Heart left ventricle (tissue), 16 donors: Measurements from ENCODE around the gene ARSB. TPM values are rescaled to one million over a fixed set of nuclear protein-coding genes. Genes with fewer than 3 reads are reported as not detected.

Experiments used
- ATAC-seq, 4 donors: fragments of 200-7000 bp; cut with Tn5 transposase; one replicate each; pipeline ENCODE4 v1.9.1; 2020 to 2022; ENCODE audit warnings: moderate library complexity in 4 of 4, mild to moderate bottlenecking in 3 of 4, moderate number of reproducible peaks in 1 of 4
- DNase-seq, 5 donors: peaks; one replicate each; pipeline ENCODE4 v3.0.0-alpha.2; 2020
- H3K27ac ChIP-seq, 12 donors: fragments of 200-600 bp; sonication (generic) in 4 of 12; one replicate each; pipeline versions ENCODE4 v1.5.0 to v1.8.0; 2016 to 2022; ENCODE audit warnings: mild to moderate bottlenecking in 2 of 12
- H3K27me3 ChIP-seq, 9 donors: fragments of 200-600 bp; sonication (generic) in 2 of 9; one replicate each; pipeline versions ENCODE4 v1.5.1 to v1.8.0; 2016 to 2022; ENCODE audit warnings: mild to moderate bottlenecking in 3 of 9
- H3K36me3 ChIP-seq, 9 donors: fragments of 200-600 bp; sonication (generic) in 2 of 9; one replicate each; pipeline versions ENCODE4 v1.5.0 to v1.8.0; 2018 to 2022; ENCODE audit warnings: mild to moderate bottlenecking in 2 of 9
- H3K4me1 ChIP-seq, 12 donors: fragments of 200-600 bp; sonication (generic) in 4 of 12; one replicate each; pipeline versions ENCODE4 v1.5.0 to v1.8.0; 2016 to 2022; ENCODE audit warnings: mild to moderate bottlenecking in 3 of 12
- H3K4me3 ChIP-seq, 12 donors: fragments of 200-600 bp; sonication (generic) in 4 of 12; one replicate each; pipeline versions ENCODE4 v1.5.0 to v1.8.0; 2017 to 2022; ENCODE audit warnings: mild to moderate bottlenecking in 9 of 12, moderate library complexity in 4 of 12
- H3K9me3 ChIP-seq, 12 donors: fragments of 200-600 bp; sonication (generic) in 4 of 12; one replicate each; pipeline versions ENCODE4 v1.5.0 to v1.8.0; 2016 to 2022; ENCODE audit warnings: mild to moderate bottlenecking in 1 of 12
- CTCF ChIP-seq, 12 donors: fragments of 200-600 bp; sonication (generic) in 4 of 12; IDR thresholded peaks; one replicate each; pipeline versions ENCODE4 v1.5.0 to v1.8.0; 2018 to 2022; ENCODE audit warnings: antibody characterized with exemption in 12 of 12, mild to moderate bottlenecking in 5 of 12
- POLR2A ChIP-seq, 2 donors: fragments of 450-650 bp; IDR thresholded peaks; one replicate each; pipeline ENCODE4 v1.6.1; 2017; ENCODE audit warnings: antibody characterized with exemption in 2 of 2, mild to moderate bottlenecking in 2 of 2, moderate library complexity in 2 of 2
- WGBS, 4 donors: extraction: QIAGEN DNeasy Blood & Tissue Kit in 2 of 4; methylation state at CpG; one replicate each; pipeline versions ENCODE4 v1.1.5 to v1.1.7; 2013 to 2018; 5-methylcytosine and 5-hydroxymethylcytosine counted together
- intact Hi-C, 10 donors: fragments of 100-400 bp; cut with DNase I; formaldehyde crosslinking; loops; one replicate each; pipeline versions ENCODE4 v1.11.1 to v1.14.2; 2022
- polyA plus RNA-seq, 2 donors: library from polyadenylated mRNA; stranded (reverse); fragments of 200-250 nt; gene quantifications; one replicate each; pipeline ENCODE4 v1.2.3, GENCODE V29; 2013
- total RNA-seq, 9 donors: library from RNA; depleted of rRNA in 2 of 9; stranded (reverse); fragments of >200 nt in 2 of 9; fragmentation: NEBNext Ultra II Directional in 3 of 9; extraction: Animal tissue kit (Norgen Biotek cat#: 25700) in 3 of 9; gene quantifications; one replicate each; pipeline versions ENCODE4 v1.1.0 to v1.2.4, GENCODE V29; 2016 to 2023
- donor health status: ischemic (EF 13 %, LVEDD 7.1; RV severe dilation, severe dysfunction).
- donor health status: healthy with polysubstance abuse.
- donor health status: DM: no; HTN: yes; CAD: no.
- donor health status: DM: no; HTN: no; CAD: no.
- donor health status: ischemic (EF 25% LVEDD 6.9; RV normal size, moderate dysfunction).
- donor health status: ischemic (EF 25% LVEDD 5.7; RV mildly dilated, moderate dysfunction).
- donor health status: healthy.
- donor health status: DM: yes; HTN: yes; CAD: no.
- donor health status: ischemic (EF 35%, LVEDD 5.7; RV mildly dilated, moderate dysfunction).
- donor health status: nonischemic (EF 11% LVEDD 7.7; RV severe dilation, severe dysfunction).
- donor health status: DM: yes; HTN: yes; CAD: no.
- donor health status: PGD.
- donor health status: ischemic (EF 29% LVEDD 5.4; RV normal size, mild dysfunction).
- donor health status: nonischemic (EF 23%, LVEDD 6.1; RV moderate dilation, normal function).

The ARSB gene
- total and polyA plus RNA-seq, 11 donors: 2.2 to 25.8 (median 14.4) TPM

GRCh38 chr5:78979909-78980308, 5.2 kb downstream of the ARSB start:
- H3K4me1 ChIP-seq: peaks cover 0 to 15% (median 7%) of the 10 kb centered on the region in 12 donors
- H3K4me3 ChIP-seq: no peak overlapping the region

GRCh38 chr5:78979117-78979742, 5.9 kb downstream of the ARSB start:
- Histone ChIP-seq H3K27me3 (no peaks in the 10 kb centered on the region), H3K9me3 (no peaks in the 10 kb centered on the region), H3K36me3 (no peaks in the 10 kb centered on the region), H3K27ac (no peak overlapping the region), H3K4me1 (peaks cover 0 to 18% (median 7%) of the 10 kb centered on the region in 12 donors), H3K4me3 (no peak overlapping the region)
- 74 to 85% (median 80%) methylated on average over 7 of the region's 7 CpGs for WGBS, 4 donors
- ATAC-seq (no peak), DNase-seq (no peak)
- TF ChIP-seq CTCF (IDR thresholded peaks at IDR 0.05): no peak
- no peak for TF ChIP-seq POLR2A (IDR thresholded peaks at IDR 0.05)
- intact Hi-C loops: no loop called here

More at GRCh38 chr5:78979909-78980308, 5.2 kb downstream of the ARSB start:
- Histone ChIP-seq H3K9me3 (no peaks in the 10 kb centered on the region), H3K27ac (no peak overlapping the region), H3K27me3 (no peaks in the 10 kb centered on the region), H3K36me3 (no peaks in the 10 kb centered on the region)
- DNase-seq (no peak), ATAC-seq (no peak)
- TF ChIP-seq CTCF (IDR thresholded peaks at IDR 0.05) (no peak), POLR2A (IDR thresholded peaks at IDR 0.05) (no peak)
- intact Hi-C loops: no loop called here

- WGBS, 4 donors: 86 to 93% (median 89%) methylated on average over 8 of the region's 8 CpGs
- Histone ChIP-seq H3K27me3 (no peaks in the 10 kb centered on the region), H3K27ac (no peak overlapping the region), H3K4me3 (no peak overlapping the region), H3K4me1 (peaks cover 0 to 30% (median 14%) of the 10 kb centered on the region in 12 donors), H3K36me3 (no peaks in the 10 kb centered on the region), H3K9me3 (no peaks in the 10 kb centered on the region)
- DNase-seq (no peak), ATAC-seq (peak in 1 of 4 donors; percentile 10)
- TF ChIP-seq POLR2A (IDR thresholded peaks at IDR 0.05) (no peak), CTCF (IDR thresholded peaks at IDR 0.05) (no peak)
- intact Hi-C loops: no loop called here
These were observed 10.1 kb downstream of the ARSB start for GRCh38 chr5:78975035-78975434.

GRCh38 chr5:78974601-78975000, 10.5 kb downstream of the ARSB start:
- H3K9me3 ChIP-seq: no peaks in the 10 kb centered on the region
- H3K27me3 ChIP-seq: no peaks in the 10 kb centered on the region
- no peak for ATAC-seq
- no peaks in the 10 kb centered on the region for H3K36me3 ChIP-seq
- TF ChIP-seq CTCF (IDR thresholded peaks at IDR 0.05) (no peak), POLR2A (IDR thresholded peaks at IDR 0.05) (no peak)
- 56 to 70% (median 58%) methylated on average over 2 of the region's 2 CpGs for WGBS, 4 donors
- intact Hi-C loops: loop anchor here in 1 of 10 donors (5.0 kb wide), 1 partner anchor 437 kb away; no protein-coding TSS in a partner anchor
- no peak overlapping the region for H3K4me3 ChIP-seq
- no peak overlapping the region for H3K27ac ChIP-seq
- no peak for DNase-seq
- peaks cover 0 to 30% (median 14%) of the 10 kb centered on the region in 12 donors for H3K4me1 ChIP-seq
